Tibial nerve (tissue), 4 donors: ENCODE measurements around the gene PAPOLA.

ENCODE experiments used
- EP300 ChIP-seq, 2 donors: sonication (generic); formaldehyde crosslinking; IDR thresholded peaks; one replicate each; pipeline ENCODE4 v1.6.1; 2017; ENCODE audit warnings: antibody characterized with exemption in 2 of 2, mild to moderate bottlenecking in 1 of 2
- POLR2A ChIP-seq, 2 donors: fragments of 450-650 bp; IDR thresholded peaks; one replicate each; pipeline ENCODE4 v1.6.1; 2017; ENCODE audit warnings: antibody characterized with exemption in 2 of 2, mild to moderate bottlenecking in 2 of 2, moderate library complexity in 2 of 2
- TF ChIP-seq, protein P1 (sequence below), 5 experiments: fragments of 200-600 bp in 3 of 5; fragments of 450-650 bp in 2 of 5; sonication (generic) in 3 of 5; IDR thresholded peaks; one replicate each; pipeline ENCODE4 v1.5.1; 2016 to 2019; ENCODE audit warnings: antibody characterized with exemption in 5 of 5, mild to moderate bottlenecking in 3 of 5, moderate library complexity in 2 of 5

DNA sequence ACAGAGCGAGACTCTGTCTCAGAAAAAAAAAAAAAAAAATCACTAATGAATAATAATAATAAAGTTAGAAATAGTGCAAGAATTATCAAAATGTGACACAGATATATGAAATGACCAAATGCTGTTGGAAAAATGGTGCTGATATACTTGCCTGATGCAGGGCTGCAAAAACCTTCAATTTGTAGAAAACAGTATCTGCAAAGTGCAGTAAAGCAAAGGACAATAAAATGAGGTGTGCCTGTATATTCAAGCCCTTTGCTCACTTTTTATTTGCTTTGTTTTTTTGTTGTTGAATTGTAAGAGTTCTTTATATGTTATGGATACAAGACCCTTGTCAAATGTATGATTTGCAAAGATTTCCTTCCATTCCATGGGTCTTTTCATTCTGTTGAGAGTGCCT is 9.0 kb upstream of the PAPOLA start:
- TF ChIP-seq, protein P1, sequence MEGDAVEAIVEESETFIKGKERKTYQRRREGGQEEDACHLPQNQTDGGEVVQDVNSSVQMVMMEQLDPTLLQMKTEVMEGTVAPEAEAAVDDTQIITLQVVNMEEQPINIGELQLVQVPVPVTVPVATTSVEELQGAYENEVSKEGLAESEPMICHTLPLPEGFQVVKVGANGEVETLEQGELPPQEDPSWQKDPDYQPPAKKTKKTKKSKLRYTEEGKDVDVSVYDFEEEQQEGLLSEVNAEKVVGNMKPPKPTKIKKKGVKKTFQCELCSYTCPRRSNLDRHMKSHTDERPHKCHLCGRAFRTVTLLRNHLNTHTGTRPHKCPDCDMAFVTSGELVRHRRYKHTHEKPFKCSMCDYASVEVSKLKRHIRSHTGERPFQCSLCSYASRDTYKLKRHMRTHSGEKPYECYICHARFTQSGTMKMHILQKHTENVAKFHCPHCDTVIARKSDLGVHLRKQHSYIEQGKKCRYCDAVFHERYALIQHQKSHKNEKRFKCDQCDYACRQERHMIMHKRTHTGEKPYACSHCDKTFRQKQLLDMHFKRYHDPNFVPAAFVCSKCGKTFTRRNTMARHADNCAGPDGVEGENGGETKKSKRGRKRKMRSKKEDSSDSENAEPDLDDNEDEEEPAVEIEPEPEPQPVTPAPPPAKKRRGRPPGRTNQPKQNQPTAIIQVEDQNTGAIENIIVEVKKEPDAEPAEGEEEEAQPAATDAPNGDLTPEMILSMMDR (IDR thresholded peaks at IDR 0.05): no peak
- TF ChIP-seq POLR2A (IDR thresholded peaks at IDR 0.05): no peak
- no peak for TF ChIP-seq EP300 (IDR thresholded peaks at IDR 0.05)
